Measurements from ENCODE around the gene AP3S2. TPM values are rescaled to one million over a fixed set of nuclear protein-coding genes. Genes with fewer than 3 reads are reported as not detected.
"Not testable (repeated sequence)": the region's sequence is repeated elsewhere in the genome, so short reads cannot be mapped to it uniquely, and the experiment has no call there.

The AP3S2 gene
- total RNA-seq, 4 donors from 2014 or later = 17.4 to 70.6 (median 35.9) TPM

DNA sequence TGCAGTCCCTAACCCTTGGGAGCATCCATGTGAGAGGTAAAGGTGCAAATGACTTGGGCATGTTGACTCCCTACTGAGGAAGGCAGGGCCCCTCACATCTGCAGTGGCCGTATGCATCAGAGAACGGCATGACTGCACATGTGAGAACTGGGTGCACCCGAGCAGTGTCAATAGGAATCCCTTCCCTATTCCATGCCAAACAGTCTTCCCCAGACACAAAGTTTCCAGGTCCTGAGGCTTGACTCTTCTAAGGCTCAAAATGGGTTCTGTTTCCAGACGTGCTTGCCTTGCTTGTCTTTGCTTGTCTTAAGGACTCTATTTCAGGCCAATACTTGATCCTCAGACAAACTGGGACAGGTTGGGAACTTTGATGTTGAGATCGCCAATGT is 58.6 kb downstream of the AP3S2 start:
- no peaks in the 10 kb centered on the region for H3K36me3 ChIP-seq
- intact Hi-C loops (cut with DNase I; ENCODE audit: low total_unique reads) = no loop called here
- no peaks in the 10 kb centered on the region for H3K27me3 ChIP-seq
- no peak overlapping the region for H3K27ac ChIP-seq
- H3K4me1 ChIP-seq = no peaks in the 10 kb centered on the region
- no peak for TF ChIP-seq POLR2A (IDR thresholded peaks at IDR 0.05)
- TF ChIP-seq, protein P1, sequence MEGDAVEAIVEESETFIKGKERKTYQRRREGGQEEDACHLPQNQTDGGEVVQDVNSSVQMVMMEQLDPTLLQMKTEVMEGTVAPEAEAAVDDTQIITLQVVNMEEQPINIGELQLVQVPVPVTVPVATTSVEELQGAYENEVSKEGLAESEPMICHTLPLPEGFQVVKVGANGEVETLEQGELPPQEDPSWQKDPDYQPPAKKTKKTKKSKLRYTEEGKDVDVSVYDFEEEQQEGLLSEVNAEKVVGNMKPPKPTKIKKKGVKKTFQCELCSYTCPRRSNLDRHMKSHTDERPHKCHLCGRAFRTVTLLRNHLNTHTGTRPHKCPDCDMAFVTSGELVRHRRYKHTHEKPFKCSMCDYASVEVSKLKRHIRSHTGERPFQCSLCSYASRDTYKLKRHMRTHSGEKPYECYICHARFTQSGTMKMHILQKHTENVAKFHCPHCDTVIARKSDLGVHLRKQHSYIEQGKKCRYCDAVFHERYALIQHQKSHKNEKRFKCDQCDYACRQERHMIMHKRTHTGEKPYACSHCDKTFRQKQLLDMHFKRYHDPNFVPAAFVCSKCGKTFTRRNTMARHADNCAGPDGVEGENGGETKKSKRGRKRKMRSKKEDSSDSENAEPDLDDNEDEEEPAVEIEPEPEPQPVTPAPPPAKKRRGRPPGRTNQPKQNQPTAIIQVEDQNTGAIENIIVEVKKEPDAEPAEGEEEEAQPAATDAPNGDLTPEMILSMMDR (IDR thresholded peaks at IDR 0.05) = no peak
- no peak for DNase-seq
- H3K9me3 ChIP-seq = no peaks in the 10 kb centered on the region
- H3K4me3 ChIP-seq = no peak overlapping the region

DNA sequence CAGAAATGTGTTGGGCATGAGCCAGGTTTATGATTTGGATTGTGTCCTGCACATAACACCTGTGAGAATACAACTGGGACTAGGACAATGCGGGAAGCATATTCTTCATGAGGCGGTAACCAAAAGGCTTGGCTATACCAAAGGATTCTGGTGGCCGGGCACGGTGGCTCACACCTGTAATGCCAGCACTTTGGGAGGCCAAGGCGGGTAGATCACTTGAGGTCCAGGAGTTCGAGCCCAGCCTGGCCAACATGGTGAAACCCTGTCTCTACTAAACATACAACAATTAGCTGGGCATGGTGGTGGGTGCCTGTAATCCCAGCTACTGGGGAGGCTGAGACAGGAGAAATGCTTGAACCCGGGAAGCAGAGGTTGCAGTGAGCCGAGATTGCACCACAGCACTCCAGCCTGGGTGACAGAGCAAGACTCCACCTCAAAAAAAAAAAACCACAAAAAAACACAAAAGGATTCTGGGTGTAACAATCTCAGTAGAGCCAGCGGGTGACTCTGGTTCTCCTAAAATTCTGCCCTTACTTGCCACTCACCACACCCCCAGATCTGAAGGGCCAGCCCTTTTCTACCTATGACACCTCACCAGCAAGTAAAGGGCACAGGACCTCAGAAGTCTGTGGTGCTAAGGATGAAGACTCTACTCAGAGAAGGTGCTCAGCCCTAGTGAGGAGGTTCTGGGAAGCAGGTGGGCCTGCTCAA is 59.2 kb downstream of the AP3S2 start:
- H3K36me3 ChIP-seq; H3K9me3 ChIP-seq; intact Hi-C loops (cut with DNase I; ENCODE audit: low total_unique reads); H3K4me1 ChIP-seq; H3K4me3 ChIP-seq; H3K27me3 ChIP-seq; DNase-seq; H3K27ac ChIP-seq: not testable (repeated sequence)

DNA sequence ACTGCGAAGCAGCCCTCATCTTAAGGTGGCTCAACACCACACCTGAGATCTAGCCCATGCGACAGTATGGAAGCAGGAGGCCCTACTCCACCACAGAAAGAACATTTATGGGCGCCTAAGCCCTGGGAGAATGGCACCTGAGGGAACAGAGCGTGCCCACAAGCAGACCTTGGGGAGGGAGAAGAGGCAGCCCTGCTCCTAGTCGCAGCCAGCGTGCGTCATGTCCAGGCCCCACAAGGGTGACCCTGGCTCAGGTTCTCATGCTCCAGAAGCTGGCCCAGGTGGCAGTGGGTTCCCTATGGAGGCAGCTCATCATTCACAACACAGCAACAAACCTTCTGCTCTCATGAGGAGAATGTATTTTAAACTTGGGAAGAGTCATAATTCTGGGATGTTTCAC is 59.8 kb downstream of the AP3S2 start:
- no peaks in the 10 kb centered on the region for H3K36me3 ChIP-seq

DNA sequence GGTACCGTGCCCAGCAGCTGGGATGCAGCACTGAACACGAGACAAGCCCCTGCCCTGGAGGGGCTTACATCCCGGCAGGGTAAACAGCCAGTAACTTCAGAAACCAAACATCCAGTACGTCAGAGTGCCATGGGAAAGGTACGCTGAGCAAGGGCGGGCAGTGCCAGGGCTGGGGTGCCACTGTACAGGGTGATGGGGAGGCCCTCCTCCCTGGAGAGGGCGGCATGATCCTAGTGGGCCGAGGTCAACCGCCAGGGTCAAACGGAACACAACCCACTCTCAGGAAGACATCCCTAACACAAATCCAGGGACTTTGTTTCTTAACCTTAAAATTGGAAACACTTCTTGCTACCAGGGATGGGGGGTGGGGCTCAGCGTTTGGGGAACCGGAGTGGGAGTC is 63.2 kb downstream of the AP3S2 start:
- no peak overlapping the region for H3K4me3 ChIP-seq
- intact Hi-C loops (cut with DNase I; ENCODE audit: low total_unique reads) = no loop called here
- no peak overlapping the region for H3K27ac ChIP-seq
- no peaks in the 10 kb centered on the region for H3K9me3 ChIP-seq
- DNase-seq = no peak
- no peaks in the 10 kb centered on the region for H3K36me3 ChIP-seq
- TF ChIP-seq, protein P1 (IDR thresholded peaks at IDR 0.05) = no peak
- TF ChIP-seq POLR2A (IDR thresholded peaks at IDR 0.05) = no peak
- H3K4me1 ChIP-seq = no peaks in the 10 kb centered on the region
- H3K27me3 ChIP-seq = no peaks in the 10 kb centered on the region

More for the DNA sequence above, 59.8 kb downstream of the AP3S2 start:
- no peak for DNase-seq
- intact Hi-C loops (cut with DNase I; ENCODE audit: low total_unique reads) = no loop called here
- Histone ChIP-seq H3K4me3 (no peak overlapping the region), H3K27me3 (no peaks in the 10 kb centered on the region), H3K4me1 (no peaks in the 10 kb centered on the region), H3K27ac (no peak overlapping the region), H3K9me3 (no peaks in the 10 kb centered on the region)
- TF ChIP-seq, protein P1 (IDR thresholded peaks at IDR 0.05) = no peak
- TF ChIP-seq POLR2A (IDR thresholded peaks at IDR 0.05) = no peak

DNA sequence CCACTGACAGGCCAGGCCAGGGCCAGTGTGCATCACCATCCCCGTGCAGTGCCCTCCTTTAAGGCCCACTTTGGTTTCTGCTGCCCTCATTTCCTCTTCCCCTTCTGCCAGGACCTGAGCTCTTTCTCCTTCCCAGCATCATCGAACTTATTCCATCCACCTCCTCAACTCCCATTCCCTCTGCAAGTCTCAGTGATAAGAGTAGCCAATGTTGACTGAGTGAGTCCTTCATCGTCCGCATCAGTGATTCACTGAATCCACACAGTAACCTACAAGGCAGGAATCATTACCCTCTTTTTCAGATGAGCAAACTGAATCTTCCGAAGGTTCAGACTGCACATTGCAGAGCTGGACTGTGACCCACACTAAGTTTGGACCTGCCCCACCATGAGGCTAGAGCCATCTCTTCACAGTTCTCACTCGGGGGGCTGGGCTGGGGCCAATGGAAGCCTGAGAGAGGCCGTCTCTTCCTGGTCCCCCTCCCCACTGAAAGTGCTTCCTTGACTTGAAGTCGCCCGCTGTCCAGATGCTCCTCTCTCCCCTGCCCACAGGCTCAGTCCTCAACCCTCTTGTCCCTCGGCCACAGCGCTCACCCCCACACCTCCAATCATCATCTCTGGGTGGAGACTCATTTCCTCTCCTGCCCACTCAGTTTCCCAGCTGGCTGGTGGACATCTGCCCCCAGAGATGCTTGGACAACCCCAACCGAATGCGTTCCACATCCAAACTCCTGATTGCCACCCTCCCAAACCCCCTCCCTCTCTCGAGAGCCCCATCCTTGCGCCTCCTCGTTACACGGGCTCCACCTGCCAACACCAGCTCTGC is 64.0 kb downstream of the AP3S2 start:
- Histone ChIP-seq H3K4me3 (no peak overlapping the region), H3K27me3 (no peaks in the 10 kb centered on the region), H3K36me3 (no peaks in the 10 kb centered on the region), H3K4me1 (no peaks in the 10 kb centered on the region), H3K9me3 (no peaks in the 10 kb centered on the region), H3K27ac (no peak overlapping the region)
- intact Hi-C loops (cut with DNase I; ENCODE audit: low total_unique reads) = no loop called here
- DNase-seq = no peak
- TF ChIP-seq, protein P1 (IDR thresholded peaks at IDR 0.05) = no peak
- no peak for TF ChIP-seq POLR2A (IDR thresholded peaks at IDR 0.05)
